AG09309 (cell line): Measurements from ENCODE around the gene TUBB4B.
"Not testable (repeated sequence)": the region's sequence is repeated elsewhere in the genome, so short reads cannot be mapped to it uniquely, and the experiment has no call there.

Experiments used
- DNase-seq: peaks from one replicate; pipeline ENCODE4 v3.0.0-alpha.2; 2010; ENCODE audit warnings: low read depth
- H3K4me3 ChIP-seq: 2 replicates; pipeline ENCODE4 v1.5.1; 2011; ENCODE audit warnings: mild to moderate bottlenecking, low read depth, low read length, moderate library complexity; ENCODE audit not compliant: control insufficient read depth
- CTCF ChIP-seq: IDR thresholded peaks from 2 replicates; pipeline ENCODE4 v1.5.1; 2011; ENCODE audit warnings: mild to moderate bottlenecking, low read depth, low read length, inconsistent platforms; ENCODE audit not compliant: insufficient read depth, control insufficient read depth; ENCODE audit errors: missing control alignments

The TUBB4B gene

DNA sequence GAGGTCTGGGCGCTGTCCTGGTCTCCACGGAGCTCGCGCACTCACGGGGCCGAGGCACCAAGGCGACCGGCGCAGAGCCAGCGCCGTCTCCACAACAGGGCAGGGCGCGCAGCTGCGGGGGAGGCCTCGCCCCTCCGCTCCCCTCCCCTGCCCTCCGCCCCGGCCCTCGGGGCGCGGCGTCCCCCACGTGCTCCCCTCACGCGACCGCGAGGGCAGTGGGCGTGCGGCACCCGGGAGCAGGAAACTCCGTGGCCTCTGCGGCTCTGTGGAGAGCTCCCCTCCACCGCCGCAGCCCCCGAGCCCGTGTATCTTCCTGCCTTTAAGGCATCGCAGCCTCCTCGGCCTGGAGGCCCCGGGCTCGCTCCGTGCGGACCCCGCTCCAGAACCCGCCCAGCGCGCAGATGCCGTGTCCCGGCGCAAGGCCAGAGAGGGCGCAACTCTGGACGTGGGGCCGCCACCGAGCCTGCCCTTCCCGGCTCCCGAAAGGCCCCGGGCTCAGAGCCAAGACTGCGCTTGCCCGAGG lies 708 bp upstream of the TUBB4B start:
- H3K4me3 ChIP-seq, result peak overlapping the region; percentile 67
- no peak for TF ChIP-seq CTCF
- no peak for DNase-seq

GRCh38 chr9:137241490-137242268 lies 592 bp downstream of the TUBB4B start:
- H3K4me3 ChIP-seq, result peak overlapping the region; percentile 90
- TF ChIP-seq CTCF, result no peak
- no peak for DNase-seq

DNA sequence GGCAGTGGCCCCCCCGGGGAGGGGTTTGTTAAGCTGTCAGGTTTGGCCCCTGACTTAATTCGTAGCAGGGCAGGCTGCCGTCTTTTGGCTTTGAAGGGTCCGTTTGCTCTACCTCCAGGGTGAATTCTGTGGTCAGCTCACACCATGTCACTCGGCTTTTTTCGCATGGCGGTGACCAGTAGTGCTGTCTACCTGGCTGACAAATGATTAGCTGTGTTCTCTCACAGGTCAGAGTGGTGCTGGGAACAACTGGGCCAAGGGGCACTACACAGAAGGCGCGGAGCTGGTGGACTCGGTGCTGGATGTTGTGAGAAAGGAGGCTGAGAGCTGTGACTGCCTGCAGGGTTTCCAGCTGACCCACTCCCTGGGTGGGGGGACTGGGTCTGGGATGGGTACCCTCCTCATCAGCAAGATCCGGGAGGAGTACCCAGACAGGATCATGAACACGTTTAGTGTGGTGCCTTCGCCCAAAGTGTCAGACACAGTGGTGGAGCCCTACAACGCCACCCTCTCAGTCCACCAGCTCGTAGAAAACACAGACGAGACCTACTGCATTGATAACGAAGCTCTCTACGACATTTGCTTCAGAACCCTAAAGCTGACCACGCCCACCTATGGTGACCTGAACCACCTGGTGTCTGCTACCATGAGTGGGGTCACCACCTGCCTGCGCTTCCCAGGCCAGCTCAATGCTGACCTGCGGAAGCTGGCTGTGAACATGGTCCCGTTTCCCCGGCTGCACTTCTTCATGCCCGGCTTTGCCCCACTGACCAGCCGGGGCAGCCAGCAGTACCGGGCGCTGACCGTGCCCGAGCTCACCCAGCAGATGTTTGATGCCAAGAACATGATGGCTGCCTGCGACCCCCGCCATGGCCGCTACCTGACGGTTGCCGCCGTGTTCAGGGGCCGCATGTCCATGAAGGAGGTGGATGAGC lies 1.4 kb downstream of the TUBB4B start:
- no peak for DNase-seq
- TF ChIP-seq CTCF, result no peak

GRCh38 chr9:137243266-137243625 lies 2.2 kb downstream of the TUBB4B start:
- not testable (repeated sequence) for H3K4me3 ChIP-seq, DNase-seq

More for the DNA sequence above, 1.4 kb downstream of the TUBB4B start:
- H3K4me3 ChIP-seq, result peak overlapping the region; percentile 90

DNA sequence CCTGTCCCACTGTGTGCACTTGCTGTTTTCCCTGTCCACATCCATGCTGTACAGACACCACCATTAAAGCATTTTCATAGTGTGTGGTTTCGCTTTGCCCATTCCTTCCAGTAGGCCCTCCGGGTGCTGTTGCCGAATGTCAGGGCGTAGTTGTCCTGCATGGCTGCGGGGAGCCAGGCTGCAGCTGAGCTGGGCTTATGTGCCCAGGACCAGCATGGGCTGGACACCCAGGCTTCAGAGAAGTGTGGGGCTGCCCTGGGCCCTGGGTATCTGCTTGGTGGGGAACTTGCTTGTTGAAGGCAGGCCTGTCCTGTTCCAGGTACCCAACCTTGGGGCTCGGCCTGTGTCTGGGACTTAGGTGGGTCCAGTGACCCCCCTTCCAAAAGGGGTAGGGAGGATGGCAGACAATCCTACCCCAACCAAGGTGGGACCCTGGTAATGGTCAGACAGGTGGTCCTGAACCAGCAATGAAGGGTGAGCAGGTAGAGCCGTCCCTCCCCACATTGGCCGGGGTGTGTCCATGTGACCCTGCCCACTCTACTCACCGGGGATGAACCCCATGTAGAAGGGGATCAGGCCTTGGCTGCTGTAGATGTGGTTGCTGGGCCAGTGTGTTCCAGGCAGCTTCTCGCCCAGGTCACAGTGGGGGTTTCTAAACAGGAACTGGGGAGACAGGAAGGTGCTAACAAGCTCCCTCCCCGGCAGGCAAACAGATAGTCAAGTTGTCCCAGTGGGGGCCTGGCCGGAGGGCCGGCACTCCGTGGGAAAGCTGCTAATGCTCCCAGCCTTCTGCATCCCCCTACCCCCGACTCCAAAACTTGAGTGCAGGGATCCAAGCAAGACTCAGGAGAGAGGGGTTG lies 2.8 kb downstream of the TUBB4B start:
- DNase-seq, result no peak
- H3K4me3 ChIP-seq, result no peak overlapping the region
- TF ChIP-seq CTCF, result no peak

DNA sequence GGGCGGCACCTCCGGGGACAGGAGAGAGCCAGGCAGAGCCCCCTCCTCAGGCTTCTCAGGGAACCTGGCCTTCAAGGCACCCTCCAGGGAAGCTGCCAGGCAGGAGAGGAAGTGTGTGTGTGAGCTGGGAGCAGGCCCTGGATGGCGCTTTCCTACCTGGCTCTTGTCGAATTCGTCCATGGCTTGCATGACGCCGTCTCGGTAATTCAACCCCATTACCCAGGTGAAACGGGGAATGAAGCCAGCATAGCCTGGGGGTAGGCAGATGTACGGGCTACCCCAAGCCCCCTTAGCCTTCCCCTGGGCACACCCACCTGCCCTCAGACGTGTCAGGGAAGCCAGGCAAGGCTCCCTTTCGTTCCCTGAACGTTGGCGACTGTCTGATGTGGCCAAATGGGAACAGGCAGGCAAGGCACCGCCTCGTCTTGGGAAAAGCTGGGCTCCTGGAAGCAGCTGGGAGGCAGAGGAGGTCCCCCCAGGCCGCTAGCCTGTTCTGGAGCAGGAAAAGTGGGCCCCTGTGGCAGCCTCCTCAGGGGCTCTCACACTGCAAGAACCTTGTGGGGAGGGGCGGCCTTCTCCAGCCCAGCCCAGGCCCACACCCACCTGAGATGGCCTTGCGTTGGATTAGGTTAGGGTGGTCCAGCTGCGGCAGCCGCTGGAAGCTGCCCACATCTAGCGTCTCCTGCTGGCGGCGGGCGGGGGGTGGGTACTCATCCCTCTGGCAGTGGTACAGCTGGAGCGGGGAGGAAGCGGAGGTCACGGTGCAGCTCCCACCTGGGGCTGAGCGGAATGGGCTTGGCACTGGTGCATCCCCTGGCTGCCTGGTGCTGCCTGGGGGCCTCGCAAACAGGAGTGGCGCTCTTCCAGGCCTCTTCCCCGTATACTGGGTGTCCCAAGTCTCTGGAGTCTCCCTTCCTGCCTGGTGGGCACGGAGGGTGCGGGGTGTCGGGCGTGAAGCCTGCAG lies 3.7 kb downstream of the TUBB4B start:
- no peak for DNase-seq
- no peak overlapping the region for H3K4me3 ChIP-seq
- TF ChIP-seq CTCF, result no peak
